Measurements from ENCODE around the gene SUMO1.

Gene SUMO1

DNA sequence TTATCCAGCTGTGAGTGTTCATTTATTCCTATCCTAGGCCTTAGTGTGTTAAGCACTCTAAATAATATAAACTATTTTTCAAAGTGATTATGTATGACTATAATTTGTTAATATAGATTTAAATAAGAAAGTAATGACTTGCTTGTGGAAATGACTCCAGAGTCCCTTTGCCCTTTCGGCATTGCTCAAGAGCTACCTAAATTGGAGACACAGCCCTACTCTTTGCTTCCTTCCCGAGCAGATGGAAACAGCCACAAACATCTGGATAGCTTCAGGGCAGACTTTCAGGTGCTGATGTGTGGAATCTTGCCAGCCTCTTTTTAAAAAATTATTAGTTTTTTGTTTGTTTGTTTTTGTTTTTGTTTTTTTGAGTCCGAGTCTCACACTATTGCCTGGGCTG lies 44.0 kb downstream of the SUMO1 start:
- Histone ChIP-seq H3K4me2 (ENCODE audit: low read length) (no peak overlapping the region), H3K9ac (ENCODE audit: low read length) (no peak overlapping the region), H3K9me3 (ENCODE audit: insufficient read depth, low read length) (no peaks in the 10 kb centered on the region)

DNA sequence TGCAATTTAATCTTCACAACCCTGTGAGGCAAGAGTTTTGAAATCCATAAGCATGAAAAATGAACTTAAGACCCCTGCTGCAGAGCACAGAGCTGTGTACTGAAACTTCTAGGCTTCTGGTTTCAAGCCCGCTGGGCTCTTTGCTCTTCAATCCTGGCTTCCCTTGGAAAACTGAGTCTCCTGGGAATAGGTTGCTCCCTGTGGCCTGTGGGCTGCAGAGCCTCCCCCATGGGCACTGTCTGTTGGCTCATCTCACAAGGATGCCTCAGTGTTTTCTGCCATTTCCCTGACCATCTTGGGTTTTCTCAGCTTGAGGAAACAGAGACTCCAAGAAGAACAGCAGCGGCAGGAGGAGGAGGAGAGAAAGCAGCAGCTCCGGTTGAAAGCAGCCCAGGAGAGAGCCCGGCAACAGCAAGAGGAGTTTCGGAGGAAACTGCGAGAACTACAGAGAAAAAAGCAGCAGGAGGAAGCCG lies 44.5 kb downstream of the SUMO1 start:
- no peak overlapping the region for H3K27ac ChIP-seq (ENCODE audit: low read length)
- no peaks in the 10 kb centered on the region for H3K4me1 ChIP-seq (ENCODE audit: low read length)
- no peak overlapping the region for H3K4me3 ChIP-seq (ENCODE audit: low read length)
- no peaks in the 10 kb centered on the region for H3K9me3 ChIP-seq (ENCODE audit: insufficient read depth, low read length)
- no peaks in the 10 kb centered on the region for H4K20me1 ChIP-seq (ENCODE audit: insufficient read depth, low read length)
- TF ChIP-seq EZH2phosphoT487 (IDR thresholded peaks at IDR 0.05; ENCODE audit: low read depth), result no peak
- TF ChIP-seq, protein P1, sequence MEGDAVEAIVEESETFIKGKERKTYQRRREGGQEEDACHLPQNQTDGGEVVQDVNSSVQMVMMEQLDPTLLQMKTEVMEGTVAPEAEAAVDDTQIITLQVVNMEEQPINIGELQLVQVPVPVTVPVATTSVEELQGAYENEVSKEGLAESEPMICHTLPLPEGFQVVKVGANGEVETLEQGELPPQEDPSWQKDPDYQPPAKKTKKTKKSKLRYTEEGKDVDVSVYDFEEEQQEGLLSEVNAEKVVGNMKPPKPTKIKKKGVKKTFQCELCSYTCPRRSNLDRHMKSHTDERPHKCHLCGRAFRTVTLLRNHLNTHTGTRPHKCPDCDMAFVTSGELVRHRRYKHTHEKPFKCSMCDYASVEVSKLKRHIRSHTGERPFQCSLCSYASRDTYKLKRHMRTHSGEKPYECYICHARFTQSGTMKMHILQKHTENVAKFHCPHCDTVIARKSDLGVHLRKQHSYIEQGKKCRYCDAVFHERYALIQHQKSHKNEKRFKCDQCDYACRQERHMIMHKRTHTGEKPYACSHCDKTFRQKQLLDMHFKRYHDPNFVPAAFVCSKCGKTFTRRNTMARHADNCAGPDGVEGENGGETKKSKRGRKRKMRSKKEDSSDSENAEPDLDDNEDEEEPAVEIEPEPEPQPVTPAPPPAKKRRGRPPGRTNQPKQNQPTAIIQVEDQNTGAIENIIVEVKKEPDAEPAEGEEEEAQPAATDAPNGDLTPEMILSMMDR (IDR thresholded peaks at IDR 0.05; ENCODE audit: low read depth, low read length), result no peak
- H3K36me3 ChIP-seq (replicated peaks; ENCODE audit: low read depth, low read length), result no peaks in the 10 kb centered on the region
- H3K4me2 ChIP-seq (ENCODE audit: low read length), result no peak overlapping the region
- no peaks in the 10 kb centered on the region for H3K27me3 ChIP-seq (ENCODE audit: low read depth, low read length)
- H2AFZ ChIP-seq (ENCODE audit: low read depth, low read length), result no peak overlapping the region
- H3K9ac ChIP-seq (ENCODE audit: low read length), result no peak overlapping the region
- no peaks in the 10 kb centered on the region for H3K79me2 ChIP-seq (ENCODE audit: low read length)

More for the DNA sequence above, 44.0 kb downstream of the SUMO1 start:
- no peak for TF ChIP-seq EZH2phosphoT487 (IDR thresholded peaks at IDR 0.05; ENCODE audit: low read depth)
- TF ChIP-seq, protein P1 (IDR thresholded peaks at IDR 0.05; ENCODE audit: low read depth, low read length), result no peak
- H2AFZ ChIP-seq (ENCODE audit: low read depth, low read length), result no peak overlapping the region
- no peak overlapping the region for H3K4me3 ChIP-seq (ENCODE audit: low read length)
- H3K4me1 ChIP-seq (ENCODE audit: low read length), result no peaks in the 10 kb centered on the region
- no peaks in the 10 kb centered on the region for H3K27me3 ChIP-seq (ENCODE audit: low read depth, low read length)
- H4K20me1 ChIP-seq (ENCODE audit: insufficient read depth, low read length), result no peaks in the 10 kb centered on the region
- H3K27ac ChIP-seq (ENCODE audit: low read length), result no peak overlapping the region
- H3K36me3 ChIP-seq (replicated peaks; ENCODE audit: low read depth, low read length), result no peaks in the 10 kb centered on the region
- no peaks in the 10 kb centered on the region for H3K79me2 ChIP-seq (ENCODE audit: low read length)

DNA sequence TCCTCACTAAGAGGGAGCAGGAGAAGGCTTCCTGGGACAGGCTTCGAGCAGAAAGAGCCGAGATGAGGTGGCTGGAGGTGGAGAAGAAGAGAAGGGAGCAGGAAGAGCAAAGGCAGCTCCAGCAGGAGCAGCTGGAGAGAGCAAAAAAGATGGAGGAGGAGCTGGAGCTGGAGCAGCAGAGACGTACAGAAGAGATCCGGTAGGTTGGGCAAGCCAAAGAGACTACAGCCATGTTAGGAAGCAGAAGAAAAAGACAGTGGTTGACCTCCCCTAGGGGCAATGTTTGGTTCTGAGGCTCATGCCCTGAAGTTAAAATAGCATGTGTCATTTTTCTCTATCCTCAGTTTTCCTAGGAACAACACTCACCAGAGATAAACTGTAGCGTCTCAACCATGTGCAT lies 45.1 kb downstream of the SUMO1 start:
- Histone ChIP-seq H3K9me3 (ENCODE audit: insufficient read depth, low read length) (no peaks in the 10 kb centered on the region), H3K27ac (ENCODE audit: low read length) (no peak overlapping the region), H3K9ac (ENCODE audit: low read length) (no peak overlapping the region), H3K79me2 (ENCODE audit: low read length) (no peaks in the 10 kb centered on the region), H2AFZ (ENCODE audit: low read depth, low read length) (no peak overlapping the region), H3K36me3 (replicated peaks; ENCODE audit: low read depth, low read length) (no peaks in the 10 kb centered on the region), H3K4me2 (ENCODE audit: low read length) (no peak overlapping the region), H3K27me3 (ENCODE audit: low read depth, low read length) (no peaks in the 10 kb centered on the region), H4K20me1 (ENCODE audit: insufficient read depth, low read length) (no peaks in the 10 kb centered on the region), H3K4me3 (ENCODE audit: low read length) (no peak overlapping the region), H3K4me1 (ENCODE audit: low read length) (no peaks in the 10 kb centered on the region)
- no peak for TF ChIP-seq EZH2phosphoT487 (IDR thresholded peaks at IDR 0.05; ENCODE audit: low read depth)
- TF ChIP-seq, protein P1 (IDR thresholded peaks at IDR 0.05; ENCODE audit: low read depth, low read length), result no peak

DNA sequence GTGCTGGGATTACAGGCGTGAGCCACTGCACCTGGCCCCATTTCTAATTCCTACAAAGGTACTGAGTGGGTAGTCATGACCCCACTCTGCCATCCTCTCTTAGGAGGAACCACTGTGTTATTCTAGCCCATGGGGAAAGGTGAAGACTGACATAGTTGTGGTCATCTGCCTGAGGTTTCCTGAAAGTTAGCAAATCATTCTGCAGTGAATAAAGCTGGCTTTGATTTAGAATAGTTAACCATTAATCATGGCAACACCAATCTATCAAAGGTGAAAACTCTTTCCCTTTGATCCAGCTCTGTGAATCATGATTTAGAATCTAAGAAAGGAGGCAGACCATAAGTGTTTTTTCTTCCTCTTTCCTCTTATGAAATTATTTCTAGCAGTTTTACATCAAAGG lies 50.8 kb downstream of the SUMO1 start:
- no peak overlapping the region for H3K4me2 ChIP-seq (ENCODE audit: low read length)
- no peak overlapping the region for H3K4me3 ChIP-seq (ENCODE audit: low read length)
- no peak overlapping the region for H3K9ac ChIP-seq (ENCODE audit: low read length)
- 0 out of 2 replicates have a peak, but pooled peaks cover 4% of the 10 kb centered on the region for H3K27me3 ChIP-seq (ENCODE audit: low read depth, low read length)
- TF ChIP-seq, protein P1 (IDR thresholded peaks at IDR 0.05; ENCODE audit: low read depth, low read length), result no peak
- TF ChIP-seq EZH2phosphoT487 (IDR thresholded peaks at IDR 0.05; ENCODE audit: low read depth), result no peak
- H3K4me1 ChIP-seq (ENCODE audit: low read length), result peaks cover 4% of the 10 kb centered on the region; the same call in 1 of the 2 replicates
- H3K27ac ChIP-seq (ENCODE audit: low read length), result no peak overlapping the region
- no peak overlapping the region for H2AFZ ChIP-seq (ENCODE audit: low read depth, low read length)
- H4K20me1 ChIP-seq (ENCODE audit: insufficient read depth, low read length), result no peaks in the 10 kb centered on the region
- H3K9me3 ChIP-seq (ENCODE audit: insufficient read depth, low read length), result peaks cover 5% of the 10 kb centered on the region
- H3K36me3 ChIP-seq (replicated peaks; ENCODE audit: low read depth, low read length), result no peaks in the 10 kb centered on the region
- H3K79me2 ChIP-seq (ENCODE audit: low read length), result no peaks in the 10 kb centered on the region

Data from OCI-LY3 (cell line).